Measurements from ENCODE around the gene P2RX6.
"Not testable (repeated sequence)": the region's sequence is repeated elsewhere in the genome, so short reads cannot be mapped to it uniquely, and the experiment has no call there.

P2RX6 gene

DNA sequence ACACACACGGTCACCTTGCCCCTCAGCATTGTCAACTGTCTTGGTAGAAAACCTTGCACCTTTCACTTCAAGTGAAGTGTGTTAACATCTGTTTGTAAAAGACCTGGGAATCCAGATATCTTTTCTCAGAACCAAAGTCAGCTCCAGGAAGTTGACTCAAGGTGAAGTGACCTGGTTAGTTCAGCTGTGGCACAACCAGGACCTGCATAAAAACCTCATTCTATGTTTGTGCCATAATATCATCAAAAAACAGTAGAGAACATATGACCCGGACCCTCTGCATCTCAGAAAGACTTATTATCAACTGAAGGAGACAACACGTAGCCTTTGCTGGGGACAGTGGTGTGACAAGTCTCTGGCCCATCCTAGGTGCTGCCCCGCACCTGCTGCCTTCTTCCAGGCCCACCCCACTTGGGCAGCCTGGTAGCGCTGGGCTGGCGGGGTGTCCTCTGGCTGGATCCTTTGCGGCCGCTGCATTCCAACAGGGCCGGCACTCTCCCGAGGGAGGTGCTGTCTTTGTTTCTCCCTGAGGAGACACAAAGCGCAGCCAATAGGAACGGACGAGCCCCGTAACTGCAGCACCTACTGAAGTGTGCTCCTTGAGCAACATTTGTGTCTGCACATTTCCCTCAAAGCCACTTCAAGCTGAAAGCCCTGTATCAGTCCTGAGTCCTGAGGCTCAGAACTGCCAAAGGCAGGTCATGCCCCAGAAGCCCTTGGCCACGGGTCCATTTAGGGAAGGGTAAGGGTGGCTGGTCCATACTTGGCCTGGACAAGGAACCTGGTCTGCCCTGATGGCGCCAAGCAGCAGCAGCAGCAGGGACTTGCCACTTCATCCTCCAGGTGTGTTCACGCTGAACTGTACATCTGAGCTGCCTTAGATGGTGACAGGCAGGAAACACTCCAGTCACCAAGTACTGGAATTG, 56.0 kb downstream of the P2RX6 start:
- DNase-seq (ENCODE audit: low spot score in 2 of 2), result no peak
- H3K4me1 Mint-ChIP-seq, result no peaks in the 10 kb centered on the region
- H3K4me3 Mint-ChIP-seq, result no peak overlapping the region
- H3K36me3 Mint-ChIP-seq, result no peaks in the 10 kb centered on the region
- no peak overlapping the region for H3K27ac Mint-ChIP-seq
- H3K27me3 Mint-ChIP-seq, result peaks cover 6% of the 10 kb centered on the region
- no peak for ATAC-seq (ENCODE audit: low read depth)
- no peaks in the 10 kb centered on the region for H3K9me3 Mint-ChIP-seq

DNA sequence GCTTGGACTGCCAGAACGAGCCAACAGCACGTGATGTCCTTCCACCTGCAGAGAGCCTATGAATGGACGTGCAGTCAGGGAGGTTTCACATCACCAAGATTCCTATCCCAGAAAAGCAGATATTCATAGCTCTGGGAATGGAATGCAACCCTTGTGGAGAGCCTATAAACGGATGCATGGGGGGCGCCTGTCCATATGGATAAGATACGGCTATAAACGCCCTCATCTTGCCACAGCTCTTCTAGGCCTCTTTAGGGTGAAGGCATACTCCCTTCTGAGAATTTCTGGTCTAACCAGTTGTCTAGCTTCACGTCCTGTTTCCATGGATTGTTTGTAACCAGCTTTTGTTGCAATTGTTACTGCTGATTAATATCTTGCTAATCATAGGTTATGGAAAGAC, 56.8 kb downstream of the P2RX6 start:
- not testable (repeated sequence) for H3K27ac Mint-ChIP-seq; H3K4me1 Mint-ChIP-seq; H3K4me3 Mint-ChIP-seq; ATAC-seq (ENCODE audit: low read depth); H3K9me3 Mint-ChIP-seq; H3K27me3 Mint-ChIP-seq; H3K36me3 Mint-ChIP-seq; DNase-seq (ENCODE audit: low spot score in 2 of 2)

- no peak overlapping the region for H3K27ac Mint-ChIP-seq
- ATAC-seq (ENCODE audit: low read depth) (no peak), DNase-seq (ENCODE audit: low spot score in 2 of 2) (no peak)
- H3K27me3 Mint-ChIP-seq, result peaks cover 8% of the 10 kb centered on the region
- no peaks in the 10 kb centered on the region for H3K4me1 Mint-ChIP-seq
- no peaks in the 10 kb centered on the region for H3K9me3 Mint-ChIP-seq
- H3K4me3 Mint-ChIP-seq, result no peak overlapping the region
- H3K36me3 Mint-ChIP-seq, result no peaks in the 10 kb centered on the region
These were observed 58.1 kb downstream of the P2RX6 start for GRCh38 chr22:21073023-21073422.

DNA sequence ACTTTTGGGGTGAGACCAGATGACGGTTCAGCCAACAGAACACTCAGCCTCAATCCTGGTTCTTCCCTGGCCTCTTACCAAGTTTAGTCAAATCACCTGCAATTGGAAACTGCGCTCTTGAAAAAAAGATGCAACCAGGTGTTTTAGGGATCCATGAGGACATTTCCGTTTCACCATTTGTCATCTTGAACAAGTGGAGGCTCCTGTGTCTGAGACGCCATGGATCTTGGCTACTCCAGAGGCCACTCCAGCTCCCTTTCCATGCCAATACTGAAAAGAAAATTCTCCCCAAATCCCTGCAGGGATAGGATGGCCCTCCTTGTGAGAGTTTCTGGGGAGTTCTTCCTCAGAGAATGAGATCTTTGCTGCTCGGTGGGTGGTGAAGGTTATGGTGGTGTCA, 58.5 kb downstream of the P2RX6 start:
- DNase-seq (ENCODE audit: low spot score in 2 of 2) (no peak), ATAC-seq (ENCODE audit: low read depth) (no peak)
- Mint-ChIP-seq H3K4me3 (no peak overlapping the region), H3K36me3 (no peaks in the 10 kb centered on the region), H3K27ac (no peak overlapping the region), H3K9me3 (no peaks in the 10 kb centered on the region), H3K4me1 (no peaks in the 10 kb centered on the region), H3K27me3 (peaks cover 10% of the 10 kb centered on the region)

DNA sequence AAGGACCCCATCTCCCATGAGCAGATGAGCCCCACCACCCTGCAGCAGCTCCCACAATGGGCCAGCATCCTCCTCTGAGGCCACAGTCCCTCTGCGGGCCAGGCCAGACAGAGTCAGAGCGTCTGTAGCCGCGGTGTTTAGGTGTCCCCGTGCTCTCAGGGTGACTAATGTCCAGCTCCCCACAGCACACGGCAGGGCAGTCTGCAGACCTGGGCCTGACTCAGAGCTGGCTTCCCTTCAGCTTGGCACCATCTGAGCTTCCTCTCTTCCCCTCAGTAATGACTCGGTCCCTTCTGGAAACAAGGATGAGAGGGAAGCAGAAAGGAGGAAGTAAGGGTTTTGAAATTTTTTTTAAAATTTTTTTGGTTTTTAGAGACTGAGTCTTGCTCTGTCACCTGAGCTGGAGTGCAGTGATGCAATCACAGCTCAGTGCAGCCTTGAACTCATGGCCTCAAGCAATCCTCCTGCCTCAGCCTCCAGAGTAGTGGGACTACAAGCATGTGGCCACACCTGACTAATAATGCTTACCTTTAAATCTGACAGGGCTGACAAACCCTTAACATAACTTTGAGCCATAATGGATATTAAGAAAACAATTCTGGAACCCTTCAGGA, 59.2 kb downstream of the P2RX6 start:
- Mint-ChIP-seq H3K27ac (no peak overlapping the region), H3K27me3 (peaks cover 13% of the 10 kb centered on the region), H3K4me3 (no peak overlapping the region), H3K9me3 (no peaks in the 10 kb centered on the region), H3K36me3 (no peaks in the 10 kb centered on the region), H3K4me1 (no peaks in the 10 kb centered on the region)
- DNase-seq (ENCODE audit: low spot score in 2 of 2) (no peak), ATAC-seq (ENCODE audit: low read depth) (no peak)

- Mint-ChIP-seq H3K36me3 (no peaks in the 10 kb centered on the region), H3K9me3 (no peaks in the 10 kb centered on the region), H3K4me1 (no peaks in the 10 kb centered on the region), H3K27me3 (peaks cover 11% of the 10 kb centered on the region), H3K27ac (no peak overlapping the region), H3K4me3 (no peak overlapping the region)
- ATAC-seq (ENCODE audit: low read depth) (no peak), DNase-seq (ENCODE audit: low spot score in 2 of 2) (no peak)
These were observed 60.7 kb downstream of the P2RX6 start for GRCh38 chr22:21075516-21076138.

- peaks cover 12% of the 10 kb centered on the region for H3K27me3 Mint-ChIP-seq
- no peak overlapping the region for H3K4me3 Mint-ChIP-seq
- ATAC-seq (ENCODE audit: low read depth), result no peak
- H3K36me3 Mint-ChIP-seq, result no peaks in the 10 kb centered on the region
- DNase-seq (ENCODE audit: low spot score in 2 of 2), result no peak
- no peaks in the 10 kb centered on the region for H3K4me1 Mint-ChIP-seq
- H3K9me3 Mint-ChIP-seq, result no peaks in the 10 kb centered on the region
- H3K27ac Mint-ChIP-seq, result no peak overlapping the region
These were observed 62.1 kb downstream of the P2RX6 start for GRCh38 chr22:21076912-21077625.

Data from memory B cell (primary cell).